ENCODE data around the gene DDX20.
"Not testable (repeated sequence)": the region's sequence is repeated elsewhere in the genome, so short reads cannot be mapped to it uniquely, and the experiment has no call there.

Gene DDX20

GRCh38 chr1:111778541-111779051 is 22.9 kb downstream of the DDX20 start:
- DNase-seq (ENCODE audit: insufficient read length, low spot score) (no peak), FAIRE-seq (no peak)

- FAIRE-seq (no peak), DNase-seq (ENCODE audit: insufficient read length, low spot score) (no peak)
These were observed 23.8 kb downstream of the DDX20 start for GRCh38 chr1:111779546-111779945.

- DNase-seq (ENCODE audit: insufficient read length, low spot score) = no peak
- no peak for FAIRE-seq
These were observed 28.7 kb downstream of the DDX20 start for GRCh38 chr1:111784273-111784901.

- FAIRE-seq = no peak
- DNase-seq (ENCODE audit: insufficient read length, low spot score) = no peak
These were observed 31.0 kb downstream of the DDX20 start for GRCh38 chr1:111786669-111787207.

- DNase-seq (ENCODE audit: insufficient read length, low spot score) = no peak
- no peak for FAIRE-seq
These were observed 33.4 kb downstream of the DDX20 start for GRCh38 chr1:111789142-111789541.

- no peak for DNase-seq (ENCODE audit: insufficient read length, low spot score)
- no peak for FAIRE-seq
These were observed 34.1 kb downstream of the DDX20 start for GRCh38 chr1:111789666-111790316.

- DNase-seq (ENCODE audit: insufficient read length, low spot score) = no peak
- no peak for FAIRE-seq
These were observed 36.1 kb downstream of the DDX20 start for GRCh38 chr1:111791776-111792175.

- DNase-seq (ENCODE audit: insufficient read length, low spot score) (no peak), FAIRE-seq (no peak)
These were observed 36.5 kb downstream of the DDX20 start for GRCh38 chr1:111792249-111792648.

- DNase-seq (ENCODE audit: insufficient read length, low spot score) = no peak
- FAIRE-seq = no peak
These were observed 38.2 kb downstream of the DDX20 start for GRCh38 chr1:111793923-111794322.

- DNase-seq (ENCODE audit: insufficient read length, low spot score) (no peak), FAIRE-seq (no peak)
These were observed 39.7 kb downstream of the DDX20 start for GRCh38 chr1:111795401-111795800.

GRCh38 chr1:111798580-111798979 is 42.9 kb downstream of the DDX20 start:
- DNase-seq (ENCODE audit: insufficient read length, low spot score) = no peak
- FAIRE-seq = no peak

- not testable (repeated sequence) for FAIRE-seq; DNase-seq (ENCODE audit: insufficient read length, low spot score)
These were observed 44.0 kb downstream of the DDX20 start for GRCh38 chr1:111799722-111800121.

- DNase-seq (ENCODE audit: insufficient read length, low spot score) = no peak
- FAIRE-seq = no peak
These were observed 45.6 kb downstream of the DDX20 start for GRCh38 chr1:111801071-111801850.

GRCh38 chr1:111802110-111802509 is 46.4 kb downstream of the DDX20 start:
- DNase-seq (ENCODE audit: insufficient read length, low spot score) (no peak), FAIRE-seq (no peak)

GRCh38 chr1:111802984-111803383 is 47.3 kb downstream of the DDX20 start:
- no peak for FAIRE-seq
- DNase-seq (ENCODE audit: insufficient read length, low spot score) = no peak

GRCh38 chr1:111803951-111804350 is 48.2 kb downstream of the DDX20 start:
- DNase-seq (ENCODE audit: insufficient read length, low spot score) = no peak
- FAIRE-seq = no peak

GRCh38 chr1:111804776-111805175 is 49.1 kb downstream of the DDX20 start:
- FAIRE-seq (no peak), DNase-seq (ENCODE audit: insufficient read length, low spot score) (no peak)

GRCh38 chr1:111805251-111805650 is 49.5 kb downstream of the DDX20 start:
- no peak for DNase-seq (ENCODE audit: insufficient read length, low spot score)
- FAIRE-seq = no peak

- FAIRE-seq = no peak
- DNase-seq (ENCODE audit: insufficient read length, low spot score) = no peak
These were observed 56.2 kb downstream of the DDX20 start for GRCh38 chr1:111811891-111812290.

- DNase-seq (ENCODE audit: insufficient read length, low spot score) (no peak), FAIRE-seq (no peak)
These were observed 56.6 kb downstream of the DDX20 start for GRCh38 chr1:111812306-111812705.
